Measurements from ENCODE around the gene AKT1.

DNA sequence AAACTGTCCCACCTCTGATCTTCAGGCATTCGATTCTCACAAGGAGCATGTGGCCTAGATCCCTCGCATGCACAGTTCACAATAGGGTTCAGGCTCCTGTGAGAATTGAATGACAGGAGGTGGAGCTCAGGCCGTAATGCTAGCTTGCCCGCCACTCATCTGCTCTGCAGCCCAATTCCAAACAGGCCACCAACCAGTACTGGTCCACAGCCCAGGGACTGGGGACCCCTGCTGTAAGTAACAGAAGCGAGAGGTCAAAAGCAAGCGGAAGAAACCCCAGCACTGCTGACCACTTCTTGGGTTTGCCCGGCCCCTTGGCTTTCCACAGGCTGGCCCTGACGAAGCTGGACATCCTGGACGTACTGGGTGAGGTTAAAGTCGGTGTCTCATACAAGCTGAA, 51.1 kb downstream of the AKT1 start:
- no peak for TF ChIP-seq HEYL (CRISPR knock-in tag; IDR thresholded peaks at IDR 0.05)
- TF ChIP-seq, protein P1, sequence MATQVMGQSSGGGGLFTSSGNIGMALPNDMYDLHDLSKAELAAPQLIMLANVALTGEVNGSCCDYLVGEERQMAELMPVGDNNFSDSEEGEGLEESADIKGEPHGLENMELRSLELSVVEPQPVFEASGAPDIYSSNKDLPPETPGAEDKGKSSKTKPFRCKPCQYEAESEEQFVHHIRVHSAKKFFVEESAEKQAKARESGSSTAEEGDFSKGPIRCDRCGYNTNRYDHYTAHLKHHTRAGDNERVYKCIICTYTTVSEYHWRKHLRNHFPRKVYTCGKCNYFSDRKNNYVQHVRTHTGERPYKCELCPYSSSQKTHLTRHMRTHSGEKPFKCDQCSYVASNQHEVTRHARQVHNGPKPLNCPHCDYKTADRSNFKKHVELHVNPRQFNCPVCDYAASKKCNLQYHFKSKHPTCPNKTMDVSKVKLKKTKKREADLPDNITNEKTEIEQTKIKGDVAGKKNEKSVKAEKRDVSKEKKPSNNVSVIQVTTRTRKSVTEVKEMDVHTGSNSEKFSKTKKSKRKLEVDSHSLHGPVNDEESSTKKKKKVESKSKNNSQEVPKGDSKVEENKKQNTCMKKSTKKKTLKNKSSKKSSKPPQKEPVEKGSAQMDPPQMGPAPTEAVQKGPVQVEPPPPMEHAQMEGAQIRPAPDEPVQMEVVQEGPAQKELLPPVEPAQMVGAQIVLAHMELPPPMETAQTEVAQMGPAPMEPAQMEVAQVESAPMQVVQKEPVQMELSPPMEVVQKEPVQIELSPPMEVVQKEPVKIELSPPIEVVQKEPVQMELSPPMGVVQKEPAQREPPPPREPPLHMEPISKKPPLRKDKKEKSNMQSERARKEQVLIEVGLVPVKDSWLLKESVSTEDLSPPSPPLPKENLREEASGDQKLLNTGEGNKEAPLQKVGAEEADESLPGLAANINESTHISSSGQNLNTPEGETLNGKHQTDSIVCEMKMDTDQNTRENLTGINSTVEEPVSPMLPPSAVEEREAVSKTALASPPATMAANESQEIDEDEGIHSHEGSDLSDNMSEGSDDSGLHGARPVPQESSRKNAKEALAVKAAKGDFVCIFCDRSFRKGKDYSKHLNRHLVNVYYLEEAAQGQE (IDR thresholded peaks at IDR 0.05) = no peak
- no peak for TF ChIP-seq RAD21 (conservative IDR thresholded peaks at IDR 0.05 in 1 of 2, IDR thresholded peaks at IDR 0.05 in 1 of 2)
- TF ChIP-seq CTCF (IDR thresholded peaks at IDR 0.05) = no peak
- TF ChIP-seq SMC3 (IDR thresholded peaks at IDR 0.05) = no peak
- no peak for TF ChIP-seq EP300 (IDR thresholded peaks at IDR 0.05)
- TF ChIP-seq ESRRA (IDR thresholded peaks at IDR 0.05; ENCODE audit: borderline replicate concordance, low read length) = no peak
- no peak for TF ChIP-seq RFX5 (IDR thresholded peaks at IDR 0.05)
- no peak for TF ChIP-seq JUNB (IDR thresholded peaks at IDR 0.05)
- TF ChIP-seq ZNF302 (CRISPR knock-in tag; IDR thresholded peaks at IDR 0.05) = no peak
